GM21447 (cell line): Measurements from ENCODE around the gene DPEP3.
"Not testable (repeated sequence)": the region's sequence is repeated elsewhere in the genome, so short reads cannot be mapped to it uniquely, and the experiment has no call there.

Experiments
- ATAC-seq: cut with Tn5 transposase; IDR thresholded peaks from one replicate; pipeline ENCODE4 v1.9.1; 2021; ENCODE audit not compliant: unreplicated experiment

Gene DPEP3

DNA sequence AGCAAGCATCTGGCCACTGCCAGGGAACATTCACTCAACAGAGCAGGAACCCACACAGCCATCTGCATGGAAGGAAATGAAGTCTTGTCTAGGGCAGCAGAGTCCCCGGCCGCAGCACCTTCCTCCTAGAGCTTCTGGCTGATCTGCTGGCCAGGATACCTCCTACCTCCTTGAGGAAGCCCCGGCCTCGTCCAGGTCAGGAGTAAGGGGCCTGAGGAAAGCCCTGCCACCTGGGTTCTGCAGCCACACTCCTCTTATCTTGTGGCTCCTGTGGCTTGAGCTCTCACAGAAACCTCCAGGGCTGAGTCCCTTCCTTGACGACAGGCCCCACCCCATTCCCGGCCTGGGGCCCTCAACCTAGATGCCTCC is 13.7 kb upstream of the DPEP3 start:
- ATAC-seq = not testable (repeated sequence)

DNA sequence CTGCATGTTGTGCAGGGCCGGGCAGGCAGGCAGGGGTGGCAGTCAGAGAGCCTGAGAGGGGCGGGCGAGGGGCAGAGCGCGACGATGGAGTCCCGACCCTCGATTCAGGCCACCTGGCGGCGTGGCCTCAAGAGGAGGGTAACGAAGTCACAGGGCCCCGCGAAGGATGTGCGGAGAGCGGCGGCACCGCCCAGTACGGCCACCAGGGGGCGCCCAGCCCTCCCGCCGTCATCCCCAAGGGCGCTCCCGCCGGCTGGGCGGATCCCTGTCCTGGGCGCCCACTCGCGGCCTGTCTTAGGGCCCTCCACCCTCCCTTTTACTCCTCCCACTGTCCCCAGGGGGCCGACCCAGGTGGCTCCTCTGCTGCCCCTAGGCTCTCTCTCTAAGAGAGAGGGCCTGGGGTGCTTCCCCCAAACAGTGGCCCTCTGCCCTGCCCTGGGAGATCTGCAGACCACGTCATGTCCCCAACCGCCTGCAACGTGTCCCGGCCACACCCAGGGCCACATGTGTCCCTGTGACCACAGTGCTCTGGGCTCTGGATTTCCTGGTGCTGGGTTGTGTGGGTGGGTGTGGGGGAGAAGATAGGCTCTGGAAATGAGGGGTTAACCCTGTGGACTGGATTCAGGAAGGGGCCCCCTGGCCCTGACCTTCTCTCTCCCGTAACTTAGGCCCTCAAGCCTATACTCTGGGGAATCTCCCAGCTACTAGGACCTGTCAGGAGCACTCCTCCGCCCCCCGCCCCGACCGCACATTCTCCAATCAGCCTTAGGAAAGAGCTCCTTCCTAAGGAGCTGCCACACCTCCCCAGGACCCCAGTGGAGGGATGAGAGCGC is 13.1 kb upstream of the DPEP3 start:
- peak; percentile 46 for ATAC-seq

DNA sequence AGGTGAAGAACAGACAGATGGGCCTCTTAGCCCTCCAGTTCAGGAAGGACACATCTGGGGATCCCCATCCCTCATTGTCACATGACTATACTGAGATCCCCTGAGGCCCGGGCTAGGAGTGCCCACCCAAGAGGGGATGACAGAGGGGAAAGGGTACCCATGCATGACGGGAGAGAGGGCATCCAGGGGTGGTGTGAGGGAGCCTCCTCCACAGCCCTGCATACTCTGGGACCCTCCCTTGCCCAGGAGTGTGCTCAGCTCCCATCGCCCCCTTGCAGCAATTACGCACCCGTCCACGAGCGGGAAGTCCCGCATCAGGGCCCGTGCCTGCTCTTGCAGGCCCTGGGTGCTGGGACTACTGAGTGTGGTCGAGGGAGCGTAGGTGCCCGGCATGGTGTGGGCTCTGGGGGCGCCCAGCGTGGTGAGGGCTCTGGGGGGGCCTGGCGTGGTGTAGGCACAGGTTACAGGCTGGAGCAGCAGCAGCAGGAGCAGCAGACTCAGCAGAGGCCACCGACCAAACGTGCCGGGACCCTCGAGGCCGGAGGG is 12.4 kb upstream of the DPEP3 start:
- no peak for ATAC-seq

DNA sequence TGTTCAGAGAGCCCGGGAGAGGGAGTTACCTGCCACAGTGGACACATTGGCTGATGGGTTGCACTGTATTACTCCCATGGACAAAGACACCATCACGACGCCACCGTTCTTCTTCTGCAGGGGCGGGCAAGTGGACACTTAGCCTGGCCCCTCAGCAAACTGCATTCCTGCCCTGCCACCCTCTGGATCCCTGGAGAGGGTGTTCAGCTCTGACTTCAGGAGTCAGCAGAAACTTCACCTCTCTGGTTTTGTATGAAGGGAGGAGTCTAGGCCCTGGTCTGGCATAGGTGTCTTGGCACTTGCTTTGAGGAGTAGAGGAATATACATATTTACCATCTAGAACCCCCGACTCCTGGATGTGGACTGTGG is 9.7 kb upstream of the DPEP3 start:
- no peak for ATAC-seq

DNA sequence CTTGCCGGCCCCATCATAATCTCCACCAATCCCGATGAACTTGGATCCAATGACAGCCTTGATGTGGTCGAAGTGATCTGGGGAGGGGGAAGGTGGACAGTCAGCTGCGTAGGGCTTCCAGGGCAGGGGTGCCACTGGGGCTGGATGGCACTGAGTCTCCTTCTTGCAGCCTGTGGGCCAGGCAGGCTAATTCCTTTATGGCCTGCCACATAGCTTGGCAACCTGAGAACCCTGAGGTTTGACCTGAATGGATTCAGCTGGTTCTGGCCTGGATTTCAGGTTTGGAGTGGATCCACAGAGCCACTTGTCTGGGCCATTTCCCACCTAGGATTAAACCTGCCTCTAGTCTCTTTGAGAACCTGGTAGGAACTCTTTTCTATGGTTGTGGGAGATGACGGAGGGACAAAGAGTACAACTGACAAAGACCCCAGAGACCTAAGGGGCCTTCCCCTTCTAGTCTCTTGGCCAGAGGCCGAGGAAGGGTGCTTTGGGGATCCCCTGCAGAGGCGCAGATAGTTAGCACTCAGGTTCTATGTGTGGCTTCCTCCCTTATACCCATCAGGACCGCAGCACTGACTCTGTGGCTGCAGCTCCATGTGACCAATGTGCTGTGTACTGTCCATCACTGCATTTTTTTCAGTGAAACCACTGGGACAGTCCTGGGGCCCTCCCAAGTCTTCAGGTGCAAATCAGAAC is 9.2 kb upstream of the DPEP3 start:
- ATAC-seq = no peak

DNA sequence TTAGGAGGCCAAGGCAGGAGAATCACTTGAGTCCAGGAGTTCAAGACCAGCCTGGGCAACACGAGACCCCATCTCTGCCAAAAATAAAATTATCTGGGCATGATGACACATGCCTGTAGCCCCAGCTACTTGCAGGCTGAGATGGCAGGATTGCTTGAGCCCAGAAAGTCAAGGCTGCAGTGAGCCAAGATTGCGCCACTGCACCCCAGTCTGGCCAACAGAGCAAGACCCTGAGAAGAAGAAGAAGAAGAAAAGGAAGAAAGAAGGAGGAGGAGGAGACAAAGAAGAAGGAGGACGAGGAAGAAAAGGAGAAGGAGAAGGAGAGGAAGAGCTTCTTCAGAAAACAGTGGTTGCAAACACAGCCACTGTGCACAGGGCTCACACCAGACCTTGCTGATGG is 8.4 kb upstream of the DPEP3 start:
- no peak for ATAC-seq

DNA sequence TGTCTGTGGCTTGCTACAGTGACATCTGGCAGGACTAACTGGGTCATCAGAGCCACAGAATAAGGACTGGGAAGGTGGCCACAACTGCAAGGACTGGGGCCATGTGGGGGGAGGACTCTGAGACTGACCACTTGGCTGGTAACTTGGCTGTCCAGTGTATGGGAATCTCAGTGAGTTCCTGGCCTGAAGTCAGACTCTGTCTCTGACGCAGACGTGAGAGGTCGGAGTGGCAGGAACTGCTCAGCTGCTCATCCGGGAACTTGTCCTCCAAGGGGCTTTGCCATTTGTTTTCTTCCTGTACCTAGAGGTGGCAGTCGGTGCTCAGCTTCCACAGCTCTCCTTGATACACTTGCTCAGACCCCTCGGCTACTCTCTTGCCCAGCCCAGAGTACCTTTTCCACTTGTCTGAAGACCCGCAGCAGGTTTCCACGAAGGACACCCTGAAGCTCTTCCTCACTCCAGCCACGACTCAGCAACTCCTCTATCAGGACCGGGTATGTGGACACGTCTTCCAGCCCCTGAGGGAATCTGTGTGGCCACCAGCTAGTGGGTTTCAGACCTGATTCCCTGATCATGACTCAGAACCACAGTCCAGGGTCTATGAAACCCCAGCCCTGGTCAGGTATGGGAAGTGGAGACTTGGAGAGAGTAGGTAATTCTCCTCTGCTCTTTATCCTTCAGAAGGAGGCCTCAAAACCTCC is 7.3 kb upstream of the DPEP3 start:
- no peak for ATAC-seq

DNA sequence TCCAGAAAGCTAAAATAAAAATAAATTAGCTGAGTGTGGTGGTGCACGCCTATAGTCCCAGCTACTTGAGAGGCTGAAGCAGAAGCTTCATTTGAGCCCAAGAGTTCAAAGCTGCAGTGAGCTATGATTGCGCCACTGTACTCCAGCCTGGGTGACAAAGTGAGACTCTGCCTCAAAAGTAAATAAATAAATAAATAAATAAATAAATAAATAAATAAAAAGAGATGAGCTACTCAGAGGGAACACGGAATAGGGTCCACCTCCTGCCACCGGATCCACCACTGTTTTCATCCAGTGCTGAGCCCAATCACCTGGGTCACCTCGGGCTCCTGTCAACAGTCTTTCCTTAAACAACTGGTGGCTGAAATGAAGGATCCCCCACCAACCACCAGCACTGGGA is 6.7 kb upstream of the DPEP3 start:
- no peak for ATAC-seq

DNA sequence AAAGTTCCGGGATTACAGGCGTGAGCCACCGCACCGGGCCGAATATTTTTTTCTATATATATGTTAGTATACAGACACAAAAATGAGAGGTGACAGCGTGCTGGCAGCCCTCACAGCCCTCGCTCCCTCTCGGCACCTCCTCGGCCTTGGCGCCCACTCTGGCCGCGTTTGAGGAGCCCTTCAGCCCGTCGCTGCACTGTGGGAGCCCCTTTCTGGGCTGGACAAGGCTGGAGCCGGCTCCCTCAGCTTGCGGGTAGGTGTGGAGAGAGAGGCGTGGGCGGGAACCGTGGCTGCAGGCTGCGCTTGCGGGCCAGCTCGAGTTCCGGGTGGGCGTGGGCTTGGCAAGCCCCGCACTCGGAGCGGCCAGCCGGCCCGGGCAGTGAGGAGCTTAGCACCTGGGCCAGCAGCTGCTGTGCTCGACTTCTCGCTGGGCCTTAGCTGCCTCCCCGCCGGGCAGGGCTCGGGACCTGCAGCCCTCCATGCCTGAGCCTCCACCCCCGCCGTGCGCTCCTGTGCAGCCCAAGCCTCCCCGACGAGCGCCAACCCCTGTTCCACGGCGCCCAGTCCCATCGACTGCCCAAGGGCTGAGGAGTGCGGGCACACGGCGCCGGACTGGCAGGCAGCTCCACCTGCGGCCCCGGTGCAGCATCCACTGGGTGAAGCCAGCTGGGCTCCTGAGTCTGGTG is 1.9 kb upstream of the DPEP3 start:
- no peak for ATAC-seq

DNA sequence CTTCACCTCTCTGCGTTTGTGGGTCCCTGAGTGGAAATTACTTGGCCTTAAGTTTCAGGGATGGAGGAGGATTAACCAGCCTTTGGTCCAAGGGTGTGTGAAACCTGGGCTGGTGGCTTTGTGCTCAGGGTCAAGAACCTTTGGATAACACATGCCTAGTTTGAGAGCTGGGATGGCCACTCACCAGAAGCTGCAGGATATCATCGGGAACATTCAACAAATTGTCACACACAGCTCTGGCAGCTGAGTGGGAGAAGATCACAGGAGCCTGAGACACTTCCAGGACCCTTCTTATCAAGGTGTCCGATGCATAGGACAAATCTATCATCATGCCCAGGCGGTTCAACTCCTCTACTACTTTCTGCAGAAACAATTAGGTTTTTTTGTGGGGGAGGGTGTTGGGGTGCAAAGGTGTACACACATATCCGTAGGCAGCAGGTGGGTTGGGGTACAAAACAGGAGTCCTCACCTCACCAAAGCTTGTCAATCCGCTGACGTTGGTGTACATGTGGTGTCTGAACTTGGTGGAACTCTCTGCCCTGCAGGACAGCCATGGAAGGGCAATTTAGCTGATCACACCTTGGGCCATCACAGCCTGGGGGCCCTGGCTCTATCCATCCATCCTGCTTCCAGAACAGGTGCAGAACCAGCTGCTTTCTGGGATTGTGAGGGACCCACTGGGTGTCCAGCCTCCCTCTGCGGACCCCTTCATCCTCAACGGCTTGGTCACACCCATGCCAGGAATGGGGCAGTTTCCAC is 2.7 kb downstream of the DPEP3 start:
- no peak for ATAC-seq

DNA sequence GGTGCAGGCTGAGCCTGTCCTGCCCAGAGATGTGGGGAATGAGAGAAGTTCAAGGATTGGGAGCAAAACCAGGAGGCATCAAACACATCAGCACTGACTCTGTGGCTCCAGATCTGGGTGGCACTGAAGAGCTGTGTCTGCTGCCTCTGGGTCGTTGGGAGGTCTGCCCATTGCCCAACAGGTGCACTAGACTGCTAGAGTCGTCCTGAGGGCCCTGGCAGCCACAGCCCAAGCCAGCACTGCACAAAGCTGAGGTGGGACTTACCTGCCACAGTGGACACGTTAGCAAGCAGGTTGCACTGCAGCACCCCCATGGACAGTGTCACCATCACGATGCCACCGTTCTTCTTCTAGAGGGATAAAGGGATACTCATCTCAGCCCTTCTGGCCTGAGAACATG is 3.3 kb downstream of the DPEP3 start:
- no peak for ATAC-seq

DNA sequence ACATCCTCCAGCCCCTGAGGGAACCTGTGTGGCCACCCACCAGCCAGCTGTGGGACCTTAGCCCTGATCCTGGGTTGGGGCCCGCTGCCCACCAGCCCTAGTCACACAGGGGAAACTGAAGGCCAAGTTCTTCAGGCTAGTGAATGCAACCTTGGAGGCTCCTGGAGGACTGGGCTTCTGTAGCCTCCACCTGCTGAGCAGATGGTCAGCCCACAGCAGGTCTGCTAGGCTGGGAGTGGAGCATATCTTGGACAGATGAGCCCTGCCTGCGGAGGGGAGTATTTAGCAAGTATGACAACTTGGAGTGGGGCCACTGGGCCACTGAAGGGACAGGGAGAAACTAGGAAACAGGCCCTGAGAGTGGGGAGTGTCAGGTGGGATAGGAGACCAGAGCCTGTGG is 4.1 kb downstream of the DPEP3 start:
- ATAC-seq = no peak

DNA sequence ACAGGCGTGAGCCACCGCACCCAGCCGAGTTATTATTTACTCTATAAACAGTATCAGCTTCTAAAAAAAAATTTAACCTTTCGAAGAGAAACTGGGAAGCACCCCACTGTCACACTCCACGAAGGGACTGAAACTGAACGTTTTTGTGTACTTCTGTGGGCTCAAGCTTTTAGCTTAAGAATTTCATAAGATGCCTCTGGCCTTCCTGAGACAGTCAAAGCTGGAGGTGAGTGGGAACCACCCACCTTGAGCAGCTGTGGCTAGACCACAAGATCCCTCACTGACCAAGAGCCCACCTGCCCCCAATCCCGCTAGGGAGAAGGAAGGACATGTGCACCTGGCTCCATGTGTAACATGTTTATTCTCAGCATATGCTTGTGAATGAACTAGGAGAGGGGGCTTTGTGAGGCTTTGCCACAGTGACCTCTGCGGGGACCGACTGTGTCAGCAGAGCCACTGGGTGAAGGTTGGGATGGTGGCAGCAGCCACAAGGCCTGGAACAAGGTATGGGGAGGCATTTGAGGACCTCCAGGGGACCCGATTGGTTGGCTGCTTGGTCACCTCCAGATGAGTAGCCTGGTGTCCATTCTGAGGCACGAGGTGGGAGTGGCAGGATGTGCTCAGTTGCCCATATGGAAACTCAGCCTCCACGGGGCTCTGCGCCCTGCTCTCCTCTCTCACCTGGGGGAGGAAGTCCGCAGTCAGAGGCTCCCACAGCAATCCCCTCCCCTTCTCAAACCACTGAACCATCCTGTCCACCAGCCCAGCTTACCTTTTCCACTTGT is 4.8 kb downstream of the DPEP3 start:
- ATAC-seq = no peak

DNA sequence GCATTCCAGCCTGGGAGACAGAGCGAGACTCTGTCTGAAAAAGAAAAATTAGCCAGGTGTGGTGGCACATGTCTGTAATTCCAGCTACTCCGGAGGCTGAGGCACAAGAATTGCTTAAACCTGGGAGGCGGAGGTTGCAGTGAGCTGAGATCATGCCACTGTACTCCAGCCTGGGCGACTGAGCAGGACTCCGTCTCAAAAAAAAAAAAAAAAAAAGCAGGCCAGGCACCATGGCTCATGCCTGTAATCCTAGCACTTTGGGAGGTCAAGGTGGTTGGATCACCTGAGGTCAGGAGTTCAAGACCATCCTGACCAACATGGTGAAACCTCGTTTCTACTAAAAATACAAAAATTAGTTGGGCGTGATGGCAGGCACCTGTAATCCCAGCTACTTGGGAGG is 8.0 kb downstream of the DPEP3 start:
- not testable (repeated sequence) for ATAC-seq

DNA sequence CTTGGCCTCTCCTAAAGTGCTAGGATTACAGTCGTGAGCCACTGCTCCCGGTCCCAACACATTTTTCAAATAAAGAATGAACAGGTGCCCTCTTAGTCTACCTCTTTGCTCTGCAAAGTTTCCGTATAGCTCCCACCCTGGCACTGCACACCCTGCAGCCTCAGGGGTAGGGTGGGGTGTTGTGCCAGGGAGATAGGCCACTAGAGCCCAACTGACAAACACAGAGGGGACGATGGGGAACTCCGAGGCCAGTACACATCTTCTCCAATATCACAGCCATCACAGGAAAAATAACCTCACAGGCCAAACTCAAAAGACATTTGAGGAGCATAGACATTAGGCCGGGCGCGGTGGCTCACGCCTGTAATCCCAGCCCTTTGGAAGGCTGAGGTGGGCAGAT is 9.2 kb downstream of the DPEP3 start:
- no peak for ATAC-seq

DNA sequence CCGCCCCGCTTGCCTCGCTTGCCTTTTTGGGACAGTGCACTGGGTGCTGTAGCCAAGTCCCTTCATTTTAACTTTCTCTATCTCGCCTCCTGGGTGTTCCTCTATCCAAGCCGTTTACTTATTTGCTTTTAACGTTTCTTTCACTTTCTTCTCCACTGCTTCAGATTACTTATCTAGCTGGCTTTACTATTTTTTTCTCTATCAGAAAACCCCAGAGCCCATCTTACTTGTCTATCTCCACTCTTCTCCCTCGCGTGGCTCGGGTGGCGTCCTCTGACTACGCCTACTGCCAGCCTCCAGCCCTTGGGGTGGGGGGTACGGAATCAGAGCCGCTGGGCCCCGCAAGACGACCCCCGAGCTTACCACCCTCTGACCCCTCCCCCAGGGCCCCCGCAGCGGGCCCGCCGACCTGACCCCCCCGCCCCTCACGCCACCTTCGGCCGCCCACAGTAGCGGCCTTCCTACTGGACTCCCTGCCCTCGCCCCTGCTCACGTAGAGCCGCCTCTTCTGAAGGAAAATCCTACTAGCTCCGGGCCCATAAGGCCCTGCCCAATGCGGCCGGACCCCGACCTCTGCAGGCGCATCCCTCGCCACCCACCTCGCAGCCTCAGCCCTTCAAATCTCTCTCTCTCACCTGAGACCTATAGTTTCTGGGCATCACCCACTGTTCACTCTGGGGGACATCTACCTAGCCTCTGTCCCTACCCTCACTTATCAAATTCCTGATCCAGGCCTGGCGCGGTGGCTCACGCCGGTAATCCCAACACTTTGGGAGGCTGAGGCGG is 10.9 kb downstream of the DPEP3 start:
- no peak for ATAC-seq

DNA sequence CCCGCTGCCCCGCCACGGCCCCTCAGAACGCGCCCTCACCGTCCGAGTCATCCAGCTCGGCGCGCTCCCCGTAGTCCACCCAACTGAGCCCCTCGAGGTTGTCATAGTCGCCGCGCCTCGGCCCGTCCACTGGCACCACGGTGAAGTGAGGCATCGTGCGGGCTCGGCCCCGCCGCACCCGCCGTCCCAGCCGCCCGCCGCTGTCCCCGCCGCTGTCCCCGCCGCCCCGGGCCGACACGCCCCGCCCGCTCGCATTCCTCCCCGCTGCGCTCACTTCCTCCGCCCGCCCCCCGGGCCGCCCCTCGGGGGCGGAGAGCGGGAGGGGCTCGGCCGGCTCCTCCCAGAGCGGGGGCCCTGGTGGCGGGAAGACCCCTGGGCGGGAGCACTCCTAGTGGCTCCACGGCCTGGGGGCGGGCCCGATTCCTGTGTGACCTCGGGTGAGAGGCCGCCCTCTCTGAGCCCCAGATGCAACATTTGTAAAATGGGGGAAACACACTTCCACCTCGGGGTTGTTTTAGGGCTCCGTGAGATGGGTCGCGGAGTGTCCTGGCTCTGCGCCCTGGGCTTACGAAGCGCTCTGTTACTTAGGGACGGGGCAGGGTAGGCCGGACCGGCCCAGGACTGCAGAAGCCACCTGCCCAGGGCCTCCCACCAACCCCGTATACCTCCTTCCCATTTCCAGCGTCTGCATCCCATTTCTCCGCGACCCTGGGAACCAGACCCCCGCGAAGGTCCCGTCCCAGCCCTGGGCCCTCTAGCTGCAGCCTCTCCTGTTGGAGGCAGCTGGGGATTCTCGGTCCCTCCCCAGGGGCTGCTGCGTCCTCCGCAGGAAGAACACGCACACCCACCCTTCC is 11.7 kb downstream of the DPEP3 start, which contains the start of gene SLC12A4:
Gene SLC12A4 (minus strand): TSS at position 238 of the 854 bp plus-strand sequence. CDS start 84 bp downstream, at position 154.
- ATAC-seq = peak; percentile 76

DNA sequence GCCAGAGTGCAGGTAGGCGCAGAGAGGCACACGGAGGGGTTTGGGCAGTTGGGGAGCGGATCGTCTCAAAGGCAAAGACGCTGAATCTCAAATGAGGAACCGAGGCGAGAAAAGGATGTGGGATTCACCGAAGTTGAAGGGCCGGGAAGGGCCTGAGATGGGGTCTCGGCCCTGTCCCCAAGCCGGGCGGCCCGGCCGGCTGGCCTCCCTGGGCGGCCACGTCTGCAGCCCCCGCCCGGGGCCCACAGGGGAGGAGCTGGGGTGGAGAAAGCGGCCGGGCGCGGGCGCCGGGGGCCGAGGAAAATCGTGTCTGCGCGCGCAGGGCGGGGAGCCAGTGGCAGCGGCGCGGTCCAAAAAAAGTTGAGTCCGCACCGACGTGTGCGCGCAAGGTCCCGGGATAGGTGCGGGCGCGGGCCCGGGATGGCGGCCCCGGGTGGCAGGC is 12.3 kb downstream of the DPEP3 start:
- ATAC-seq = peak; percentile 29
